Suprapubic skin (tissue), 4 donors: ENCODE results near the gene CEP131. TPM values are rescaled to one million over a fixed set of nuclear protein-coding genes. Genes with fewer than 3 reads are reported as not detected.

Experiments used
- DNase-seq, 2 donors: peaks; one replicate each; pipeline ENCODE4 v3.0.0-alpha.2; 2019; ENCODE audit warnings: low spot score in 2 of 2
- H3K27ac ChIP-seq: fragments of 200-600 bp; sonication (generic); one replicate; pipeline ENCODE4 v1.5.1; 2019
- H3K27me3 ChIP-seq: fragments of 200-600 bp; sonication (generic); one replicate; pipeline ENCODE4 v1.5.1; 2019
- H3K36me3 ChIP-seq: fragments of 200-600 bp; sonication (generic); one replicate; pipeline ENCODE4 v1.5.1; 2019
- H3K4me1 ChIP-seq: fragments of 200-600 bp; sonication (generic); one replicate; pipeline ENCODE4 v1.5.1; 2019
- H3K4me3 ChIP-seq: fragments of 200-600 bp; sonication (generic); one replicate; pipeline ENCODE4 v1.5.1; 2019; ENCODE audit warnings: mild to moderate bottlenecking
- H3K9me3 ChIP-seq: fragments of 200-600 bp; sonication (generic); one replicate; pipeline ENCODE4 v1.5.1; 2019
- CTCF ChIP-seq, 2 donors: fragments of 200-600 bp in 1 of 2; fragments of 450-650 bp in 1 of 2; sonication (generic) in 1 of 2; IDR thresholded peaks; one replicate each; pipeline ENCODE4 v1.5.1; 2016 to 2019; ENCODE audit warnings: antibody characterized with exemption in 2 of 2, mild to moderate bottlenecking in 1 of 2, moderate library complexity in 1 of 2
- EP300 ChIP-seq: sonication (generic); formaldehyde crosslinking; IDR thresholded peaks from one replicate; pipeline ENCODE4 v1.6.1; 2017; ENCODE audit warnings: antibody characterized with exemption
- POLR2A ChIP-seq, 2 donors: fragments of 450-650 bp; IDR thresholded peaks; one replicate each; pipeline ENCODE4 v1.6.1; 2017; ENCODE audit warnings: antibody characterized with exemption in 2 of 2, mild to moderate bottlenecking in 2 of 2, moderate library complexity in 2 of 2
- POLR2AphosphoS5 ChIP-seq, 3 donors: sonication (generic); formaldehyde crosslinking; IDR thresholded peaks; one replicate each; pipeline ENCODE4 v1.6.1; 2017; ENCODE audit warnings: antibody characterized with exemption in 3 of 3
- WGBS: methylation state at CpG from one replicate; pipeline ENCODE4 v1.1.5; 2018; 5-methylcytosine and 5-hydroxymethylcytosine counted together
- total RNA-seq, 4 donors: library from RNA; depleted of rRNA; stranded (reverse); fragments of >200 nt; gene quantifications; one replicate each; pipeline ENCODE4 v1.1.0, GENCODE V29; 2016

CEP131 gene
- total RNA-seq, 4 donors from 2014 or later = 4.2 to 9.5 (median 8.0) TPM

GRCh38 chr17:81233811-81234505 is 11.2 kb upstream of the CEP131 start:
- Histone ChIP-seq H3K27me3 (no peaks in the 10 kb centered on the region), H3K9me3 (no peaks in the 10 kb centered on the region), H3K27ac (no peak overlapping the region), H3K4me3 (no peak overlapping the region), H3K4me1 (peaks cover 20% of the 10 kb centered on the region), H3K36me3 (peaks cover 57% of the 10 kb centered on the region)
- WGBS = 85% methylated on average over 11 of the region's 21 CpGs
- no peak for TF ChIP-seq CTCF (IDR thresholded peaks at IDR 0.05)
- no peak for TF ChIP-seq EP300
- TF ChIP-seq POLR2AphosphoS5 (IDR thresholded peaks at IDR 0.05) = no peak
- TF ChIP-seq POLR2A (IDR thresholded peaks at IDR 0.05) = no peak
- no peak for DNase-seq

GRCh38 chr17:81233316-81233715 is 10.6 kb upstream of the CEP131 start:
- no peak overlapping the region for H3K27ac ChIP-seq
- WGBS = 83% methylated on average over 2 of the region's 17 CpGs
- DNase-seq = no peak
- no peaks in the 10 kb centered on the region for H3K27me3 ChIP-seq
- H3K4me1 ChIP-seq = peaks cover 19% of the 10 kb centered on the region
- H3K9me3 ChIP-seq = no peaks in the 10 kb centered on the region
- TF ChIP-seq POLR2A (IDR thresholded peaks at IDR 0.05) (no peak), EP300 (no peak), POLR2AphosphoS5 (IDR thresholded peaks at IDR 0.05) (no peak), CTCF (IDR thresholded peaks at IDR 0.05) (no peak)
- no peak overlapping the region for H3K4me3 ChIP-seq
- H3K36me3 ChIP-seq = peaks cover 60% of the 10 kb centered on the region

- Histone ChIP-seq H3K36me3 (peaks cover 60% of the 10 kb centered on the region), H3K27ac (no peak overlapping the region), H3K27me3 (no peaks in the 10 kb centered on the region), H3K9me3 (no peaks in the 10 kb centered on the region), H3K4me3 (no peak overlapping the region), H3K4me1 (peaks cover 13% of the 10 kb centered on the region)
- no peak for DNase-seq
- TF ChIP-seq EP300 (no peak), CTCF (IDR thresholded peaks at IDR 0.05) (no peak), POLR2AphosphoS5 (IDR thresholded peaks at IDR 0.05) (no peak), POLR2A (IDR thresholded peaks at IDR 0.05) (no peak)
- 90% methylated on average over 2 of the region's 19 CpGs for WGBS
Measured at GRCh38 chr17:81232616-81233241, 10.0 kb upstream of the CEP131 start.

GRCh38 chr17:81231766-81232581 is 9.2 kb upstream of the CEP131 start:
- 100% methylated on average over 1 of the region's 43 CpGs for WGBS
- H3K4me3 ChIP-seq = no peak overlapping the region
- no peak for DNase-seq
- H3K4me1 ChIP-seq = peaks cover 5% of the 10 kb centered on the region
- H3K27ac ChIP-seq = no peak overlapping the region
- no peak for TF ChIP-seq EP300
- H3K9me3 ChIP-seq = no peaks in the 10 kb centered on the region
- no peaks in the 10 kb centered on the region for H3K27me3 ChIP-seq
- H3K36me3 ChIP-seq = peaks cover 60% of the 10 kb centered on the region

- no peaks in the 10 kb centered on the region for H3K9me3 ChIP-seq
- peaks cover 59% of the 10 kb centered on the region for H3K36me3 ChIP-seq
- WGBS = 97% methylated on average over 7 of the region's 31 CpGs
- H3K27ac ChIP-seq = no peak overlapping the region
- H3K27me3 ChIP-seq = no peaks in the 10 kb centered on the region
- DNase-seq = no peak
- TF ChIP-seq EP300 = no peak
- no peak for TF ChIP-seq POLR2AphosphoS5 (IDR thresholded peaks at IDR 0.05)
- TF ChIP-seq POLR2A (IDR thresholded peaks at IDR 0.05) = no peak
- TF ChIP-seq CTCF (IDR thresholded peaks at IDR 0.05) = no peak
- no peak overlapping the region for H3K4me3 ChIP-seq
- H3K4me1 ChIP-seq = no peaks in the 10 kb centered on the region
Measured at GRCh38 chr17:81231121-81231645, 8.4 kb upstream of the CEP131 start.
